HG03571 (cell line): ENCODE results near the gene HLA-DMB.
A peak's percentile ranks its signal among the peaks of the same experiment; 100 is the strongest.
"Not testable (repeated sequence)": the region's sequence is repeated elsewhere in the genome, so short reads cannot be mapped to it uniquely, and the experiment has no call there.

Experiments
- ATAC-seq: cut with Tn5 transposase; IDR thresholded peaks from one replicate; pipeline ENCODE4 v1.9.1; 2021; ENCODE audit not compliant: unreplicated experiment

Gene HLA-DMB

DNA sequence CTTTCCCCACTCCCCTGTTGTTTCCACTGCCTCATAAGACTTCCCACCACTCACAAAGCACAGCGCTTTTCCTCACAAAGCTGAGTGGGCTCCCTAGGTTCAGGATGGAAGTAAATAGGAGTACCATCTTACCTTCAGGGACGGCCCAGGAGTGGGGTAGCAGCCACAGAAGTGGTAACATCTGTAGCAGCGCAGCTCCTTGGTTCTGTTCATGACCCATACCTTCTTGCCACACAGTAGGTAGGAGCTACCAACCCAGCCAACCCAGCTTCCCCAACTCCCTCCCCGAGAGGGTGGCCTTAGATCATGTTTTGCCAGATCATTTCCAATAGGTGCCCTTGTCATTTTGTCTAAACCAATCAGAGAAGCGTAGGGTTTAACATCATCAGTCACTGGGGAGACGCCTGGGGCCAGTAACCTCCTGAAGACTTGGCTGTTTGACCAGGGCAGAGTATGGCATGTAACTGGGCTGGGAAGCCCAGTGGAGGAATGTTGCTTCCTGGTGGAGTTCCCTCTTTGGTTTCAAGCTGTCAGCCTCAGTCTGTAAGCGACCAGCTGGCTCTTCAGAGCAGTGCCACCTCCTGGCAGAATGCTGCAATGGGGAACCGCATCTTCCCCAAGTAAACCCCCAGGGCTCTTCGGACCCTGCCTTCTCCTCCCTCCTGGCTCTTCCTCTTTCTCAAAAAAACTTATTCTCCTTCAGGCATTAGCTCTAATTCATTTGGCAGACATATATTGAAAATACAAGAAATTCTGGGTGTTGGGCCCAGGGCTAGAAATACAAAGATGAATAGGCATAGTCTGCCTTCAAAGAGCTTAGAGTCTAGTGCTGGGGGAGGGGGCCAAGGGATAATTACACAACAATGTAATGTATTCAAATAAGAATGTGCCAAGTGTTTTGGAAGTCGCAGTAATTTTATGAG, 12.2 kb upstream of the HLA-DMB start, which contains the start of gene HLA-DMA:
Gene HLA-DMA (minus strand): TSS at position 281 of the 923 bp plus-strand sequence. CDS start 61 bp downstream, at position 220.
- ATAC-seq, result peak; percentile 81

DNA sequence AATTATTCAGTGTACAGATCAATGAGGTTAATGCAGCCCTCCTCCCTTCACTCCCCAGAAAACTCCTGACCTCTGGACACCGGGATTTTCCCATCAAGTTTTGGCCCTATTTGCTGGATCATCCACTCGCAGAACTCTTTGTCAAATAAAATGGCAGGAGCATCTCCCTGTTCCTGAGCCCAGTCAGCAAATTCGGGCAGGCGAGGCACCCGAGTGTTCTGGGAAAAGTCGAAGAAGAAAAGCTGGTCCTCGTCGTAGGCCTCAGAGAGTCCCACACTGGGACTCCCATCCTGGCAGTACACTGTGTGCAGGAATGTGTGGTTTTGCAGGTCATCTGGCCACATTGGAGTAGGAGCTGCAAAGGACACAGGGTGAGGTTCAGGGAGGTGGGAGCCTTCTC, 9.6 kb upstream of the HLA-DMB start:
- no peak for ATAC-seq

DNA sequence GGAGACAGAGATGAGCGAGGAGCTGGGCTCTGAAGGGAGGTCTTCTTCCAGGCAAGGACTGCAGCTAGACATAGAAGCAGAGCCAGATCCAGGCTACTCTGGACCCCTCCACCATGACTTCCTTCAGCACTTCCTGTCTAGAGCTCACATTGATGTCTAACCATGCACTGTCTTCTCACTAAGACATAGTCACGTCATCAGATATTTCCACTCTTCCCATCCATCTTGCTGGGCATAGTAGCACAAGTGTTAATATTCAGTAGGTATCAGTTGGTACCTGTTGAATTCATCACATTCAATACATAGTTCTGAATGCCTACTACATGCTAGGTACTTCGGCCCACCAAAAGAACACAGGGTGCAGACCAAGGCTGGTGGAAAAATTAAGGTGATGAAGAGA, 9.2 kb upstream of the HLA-DMB start:
- no peak for ATAC-seq

DNA sequence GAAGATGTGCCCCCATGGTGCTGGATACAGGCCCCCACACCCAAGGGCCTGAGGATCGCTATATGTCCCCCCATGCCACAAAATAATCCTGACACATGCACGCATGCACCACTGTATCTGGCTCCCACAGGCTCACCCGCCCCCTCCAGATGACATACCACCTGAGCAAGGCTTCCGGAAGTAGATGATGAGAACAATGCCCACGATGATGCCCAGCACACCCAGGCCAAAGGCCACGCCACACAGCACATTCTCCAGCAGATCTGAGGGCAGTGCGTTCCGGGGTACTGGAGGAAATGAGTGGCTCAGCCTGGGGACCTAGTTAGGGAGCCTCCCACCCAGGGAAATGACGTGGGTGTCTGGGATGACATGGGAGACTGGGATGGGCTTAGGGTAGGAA, 8.3 kb upstream of the HLA-DMB start:
- ATAC-seq, result no peak

DNA sequence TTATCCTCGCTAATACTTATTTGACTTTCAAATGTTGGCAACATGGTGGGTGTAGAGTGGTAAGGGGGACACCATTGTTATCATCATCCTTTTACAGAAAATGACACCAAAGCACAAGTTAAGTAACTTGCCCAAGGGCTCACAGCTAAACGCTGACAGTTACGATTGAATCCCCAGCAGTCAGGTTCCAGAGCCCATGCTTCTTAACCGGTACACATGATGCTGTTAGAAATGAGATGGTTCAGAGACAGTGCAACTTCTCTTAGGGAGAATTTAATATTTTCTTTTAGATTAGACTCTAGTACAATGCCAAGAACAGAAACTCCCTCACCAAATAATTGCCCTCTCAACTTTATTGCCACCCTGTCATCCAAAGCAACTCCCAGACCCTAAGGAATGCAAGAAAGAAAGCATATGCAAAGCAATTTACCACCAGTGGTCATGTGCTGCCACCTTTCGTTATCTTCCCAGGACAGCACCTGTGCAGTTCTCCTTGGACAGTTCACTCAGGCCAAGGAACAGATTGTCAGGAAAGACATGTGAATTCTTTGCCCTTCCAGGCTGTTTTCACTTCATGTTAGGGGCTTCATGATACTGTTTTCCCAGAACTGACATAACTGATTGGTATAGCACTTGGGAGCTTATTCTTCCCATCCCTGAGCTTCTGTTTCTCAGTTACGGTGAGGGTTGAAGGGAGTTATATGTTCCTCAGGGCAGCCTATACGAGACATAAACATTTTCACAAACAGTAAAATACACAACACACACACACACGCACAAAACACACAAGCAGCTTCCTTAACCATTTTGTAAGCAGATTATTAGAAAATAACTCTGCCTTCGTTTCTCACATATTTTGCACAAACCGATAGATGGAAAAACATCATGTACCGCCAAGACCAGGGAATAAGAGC, 7.0 kb upstream of the HLA-DMB start:
- ATAC-seq, result no peak

DNA sequence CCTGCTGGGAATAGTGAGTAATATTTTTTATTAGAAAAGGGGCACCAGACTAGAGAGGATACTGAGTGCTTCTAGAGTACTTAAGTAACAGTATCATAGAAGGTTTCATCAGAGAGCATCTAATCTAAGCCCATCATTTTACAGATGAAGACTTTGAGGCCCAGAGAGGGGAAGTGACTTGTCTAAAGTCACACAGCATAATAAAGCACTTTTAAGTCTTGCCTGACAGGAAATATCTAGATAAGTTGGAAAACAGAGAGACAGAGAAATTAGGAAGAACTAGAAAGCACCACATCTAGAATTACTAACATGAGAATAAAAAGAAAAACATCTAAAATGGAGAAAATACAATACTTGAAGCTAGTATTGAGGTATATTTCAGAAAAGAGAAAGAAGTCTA, 6.1 kb upstream of the HLA-DMB start:
- ATAC-seq, result no peak

DNA sequence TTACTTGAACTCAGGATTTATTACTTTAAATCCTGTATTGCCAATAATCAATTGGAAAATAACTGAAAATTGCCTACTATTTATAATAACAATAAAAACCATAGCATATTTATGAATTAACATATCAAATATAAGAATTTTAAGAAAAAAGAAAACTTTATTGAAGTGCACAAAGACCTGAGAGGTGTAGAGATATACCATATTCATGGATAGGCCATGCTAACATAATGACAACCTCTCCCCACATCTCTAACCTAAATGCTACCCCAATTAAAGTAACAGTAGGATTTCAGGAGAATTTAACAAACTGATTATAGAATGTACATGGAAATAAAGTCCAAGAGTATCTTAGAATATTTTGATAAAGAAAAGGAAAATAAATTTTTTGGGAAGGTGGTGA, 5.1 kb upstream of the HLA-DMB start:
- ATAC-seq, result no peak

DNA sequence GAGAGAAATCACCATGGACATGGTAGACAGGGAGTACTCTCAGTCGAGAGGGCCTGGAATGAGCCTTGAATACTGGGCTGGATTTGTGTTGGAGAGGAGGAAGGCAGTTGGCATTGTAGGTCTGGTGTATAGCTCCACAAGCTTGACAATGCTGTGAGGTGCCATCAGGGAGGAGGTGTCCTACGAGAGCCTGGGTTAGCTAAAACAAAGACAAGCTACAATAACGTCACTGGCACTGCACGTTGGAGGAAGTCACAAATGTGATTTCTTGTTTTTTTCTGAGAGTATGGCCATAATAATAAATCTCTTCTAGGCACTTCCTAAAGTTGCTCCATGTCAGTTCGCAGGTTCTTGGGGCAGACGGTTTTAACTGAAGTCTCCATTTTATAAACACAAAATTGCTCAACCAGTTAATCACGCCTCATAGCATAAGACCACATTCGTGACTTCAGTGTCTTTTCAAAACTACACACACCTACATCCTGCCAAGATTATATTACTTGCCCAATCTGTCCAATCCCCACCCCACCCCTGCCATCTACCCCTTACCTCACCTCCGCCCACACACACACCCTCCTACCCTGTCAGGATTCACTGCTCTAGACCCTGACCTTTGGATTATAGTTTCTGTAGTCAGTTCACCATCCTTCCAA, 4.4 kb upstream of the HLA-DMB start:
- ATAC-seq, result no peak

DNA sequence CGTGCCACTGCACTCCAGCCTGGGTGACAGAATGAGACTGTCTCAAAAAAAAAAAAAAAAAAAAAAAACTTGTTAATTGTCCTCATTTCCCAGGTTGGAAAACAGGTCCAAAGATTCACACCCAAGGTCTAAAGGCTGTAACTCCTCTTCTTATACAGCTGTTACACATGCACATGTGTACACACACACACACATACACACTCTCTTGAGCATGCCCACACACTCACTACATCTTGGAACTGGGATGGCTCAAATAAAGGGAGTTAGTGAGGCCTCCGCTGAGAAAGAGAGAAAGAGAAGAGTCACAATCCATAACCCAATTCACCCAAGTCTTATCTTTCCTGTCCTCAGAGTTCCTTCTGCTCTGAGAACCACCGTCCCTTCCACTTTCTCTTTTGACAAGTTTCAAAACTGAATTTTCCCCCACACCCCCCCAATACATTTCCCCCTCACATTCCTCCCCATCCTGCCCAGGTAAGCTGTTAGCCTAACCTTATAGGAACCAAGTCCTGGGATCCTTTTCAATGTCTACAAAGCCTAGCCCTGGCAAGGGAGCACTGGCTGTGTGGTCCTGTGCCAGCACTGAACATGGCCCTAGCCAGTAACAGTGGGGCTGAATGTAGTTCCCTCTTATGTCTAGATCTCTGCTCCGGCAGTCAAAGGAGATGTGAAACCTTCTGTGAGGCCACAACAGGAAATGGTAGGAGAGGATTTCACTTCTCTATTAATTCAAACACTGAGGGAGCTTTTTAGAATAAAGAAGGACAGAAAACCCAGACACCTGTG, 3.2 kb upstream of the HLA-DMB start:
- peak; percentile 32 for ATAC-seq

DNA sequence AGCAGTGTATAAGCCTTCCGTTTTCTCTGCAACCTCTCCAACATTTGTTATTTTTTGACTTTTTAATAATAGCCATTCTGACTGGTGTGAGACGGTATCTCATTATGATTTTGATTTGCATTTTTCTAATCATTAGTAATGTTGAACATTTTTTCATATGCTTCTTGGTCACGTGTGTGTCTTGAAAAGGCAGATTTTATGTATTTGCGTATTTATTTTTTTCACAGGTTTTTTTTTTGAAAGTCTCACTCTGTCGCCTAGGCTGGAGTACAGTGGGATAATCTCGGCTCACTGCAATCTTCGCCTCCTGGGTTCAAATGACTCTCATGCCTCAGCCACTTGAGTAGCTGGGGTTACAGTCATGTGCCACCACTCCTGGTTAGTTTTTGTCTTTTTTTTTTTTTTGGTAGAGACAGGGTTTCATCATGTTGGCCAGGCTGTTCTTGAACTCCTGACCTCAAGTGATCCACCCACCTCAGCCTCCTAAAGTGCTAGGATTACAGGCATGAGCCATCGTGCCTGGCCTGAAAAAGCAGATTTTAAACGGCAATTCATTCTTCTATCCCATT, 1.8 kb upstream of the HLA-DMB start:
- not testable (repeated sequence) for ATAC-seq

DNA sequence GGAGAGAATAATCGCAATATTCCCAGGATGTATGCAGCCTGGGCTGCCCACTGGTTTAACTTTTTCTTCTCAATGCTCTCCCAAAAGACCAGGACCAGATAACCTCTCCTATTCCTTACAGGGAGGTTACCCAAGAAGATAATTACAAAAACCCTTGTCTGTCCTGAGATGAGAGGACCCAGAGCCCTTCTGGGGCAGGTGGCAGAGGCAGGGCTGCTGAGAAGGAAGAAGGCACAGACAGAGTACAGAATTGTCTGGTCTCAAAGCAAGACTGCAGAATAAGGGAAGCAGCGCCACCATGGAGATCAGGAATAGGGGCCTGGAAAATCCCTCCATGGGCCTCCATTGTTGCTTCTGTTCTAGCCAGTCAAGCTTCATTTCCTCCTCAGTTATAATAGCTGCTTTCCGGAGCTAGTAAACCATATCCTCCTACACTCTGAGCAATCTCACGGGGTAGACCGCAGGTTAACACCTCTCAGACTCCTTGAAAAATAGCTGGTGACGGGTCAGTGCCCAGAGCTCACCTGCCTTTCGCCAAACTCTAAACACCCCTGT, 463 bp upstream of the HLA-DMB start:
- ATAC-seq, result peak; percentile 48

DNA sequence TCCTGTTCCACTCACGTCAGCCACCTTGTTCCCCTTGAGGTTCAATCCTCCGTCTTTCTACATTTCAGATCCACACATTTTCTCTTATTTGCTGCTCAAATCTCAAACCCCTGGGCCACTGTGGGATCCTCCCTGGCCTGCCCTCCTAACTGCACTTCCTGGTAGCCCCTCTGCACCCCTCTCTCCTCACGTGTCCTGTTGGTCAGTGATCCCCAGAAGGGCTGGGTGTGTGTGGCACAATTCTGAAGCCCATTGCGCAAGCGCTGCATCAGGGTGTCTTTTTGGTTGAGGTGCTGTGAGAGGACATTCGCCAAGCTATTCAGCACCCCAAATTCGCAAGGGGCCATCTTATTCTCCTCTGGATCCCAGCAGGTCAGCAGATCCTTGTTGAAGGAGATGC, 2.3 kb downstream of the HLA-DMB start:
- no peak for ATAC-seq

DNA sequence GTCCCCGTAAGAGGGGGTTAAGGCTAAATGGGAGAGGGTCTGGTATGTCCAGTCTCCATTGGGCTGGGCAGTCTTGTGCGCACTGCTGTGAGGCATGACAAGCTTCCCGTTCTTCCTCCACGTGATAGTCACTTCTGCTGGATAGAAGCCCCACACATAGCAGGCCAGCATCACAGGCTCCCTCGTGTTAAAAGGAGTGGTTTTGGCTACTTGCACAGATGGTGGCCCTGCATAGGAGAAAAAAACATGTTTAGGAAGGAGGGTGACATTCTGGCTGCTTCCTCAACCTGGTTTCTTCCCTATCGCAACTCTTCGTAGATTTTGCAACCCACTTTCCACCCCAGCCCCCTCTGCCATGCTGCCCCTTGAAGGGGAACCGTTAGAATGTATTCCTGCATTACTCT, 3.6 kb downstream of the HLA-DMB start:
- ATAC-seq, result no peak

DNA sequence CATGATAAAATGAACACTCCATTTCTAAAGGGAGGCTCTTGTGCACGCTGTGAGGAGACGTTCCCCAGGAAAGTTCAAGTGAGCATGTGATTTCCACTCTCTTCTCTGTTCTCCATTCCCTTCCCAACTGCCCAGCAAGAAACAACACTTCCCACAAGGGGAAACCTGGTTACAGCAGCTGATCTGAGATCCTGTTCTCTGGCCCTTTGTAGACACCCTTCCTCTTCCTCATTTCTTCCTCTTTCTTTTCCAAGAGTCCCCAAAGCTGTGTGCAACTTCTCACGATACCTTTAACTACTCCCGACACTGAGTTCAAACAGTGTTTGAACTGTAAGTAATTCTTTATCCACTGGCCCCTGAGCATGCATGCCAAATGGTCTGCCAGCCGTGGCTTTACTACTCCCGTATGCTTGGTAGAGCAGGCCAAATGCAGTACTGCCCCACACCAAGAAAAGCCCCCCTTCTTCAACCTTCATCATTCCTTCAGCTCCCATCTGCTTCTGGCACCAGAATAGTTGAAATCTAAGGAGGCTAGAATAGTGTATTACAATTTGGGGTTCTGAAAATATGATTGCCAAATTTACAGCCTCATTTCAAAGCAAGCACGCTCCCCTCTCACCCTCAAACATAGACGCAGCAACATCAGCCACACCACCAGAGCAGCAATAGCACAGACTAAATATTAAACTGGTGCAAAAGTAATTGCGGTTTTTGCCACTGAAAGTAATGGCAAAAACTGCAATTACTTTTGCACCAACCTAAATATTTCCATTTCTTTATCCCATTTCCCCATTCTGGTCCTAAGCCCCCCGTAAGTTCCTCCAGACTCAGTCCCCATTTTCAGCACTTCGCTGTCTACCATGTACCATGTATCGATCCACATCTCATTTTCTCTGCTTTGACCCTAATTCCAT, 4.3 kb downstream of the HLA-DMB start:
- ATAC-seq, result no peak

DNA sequence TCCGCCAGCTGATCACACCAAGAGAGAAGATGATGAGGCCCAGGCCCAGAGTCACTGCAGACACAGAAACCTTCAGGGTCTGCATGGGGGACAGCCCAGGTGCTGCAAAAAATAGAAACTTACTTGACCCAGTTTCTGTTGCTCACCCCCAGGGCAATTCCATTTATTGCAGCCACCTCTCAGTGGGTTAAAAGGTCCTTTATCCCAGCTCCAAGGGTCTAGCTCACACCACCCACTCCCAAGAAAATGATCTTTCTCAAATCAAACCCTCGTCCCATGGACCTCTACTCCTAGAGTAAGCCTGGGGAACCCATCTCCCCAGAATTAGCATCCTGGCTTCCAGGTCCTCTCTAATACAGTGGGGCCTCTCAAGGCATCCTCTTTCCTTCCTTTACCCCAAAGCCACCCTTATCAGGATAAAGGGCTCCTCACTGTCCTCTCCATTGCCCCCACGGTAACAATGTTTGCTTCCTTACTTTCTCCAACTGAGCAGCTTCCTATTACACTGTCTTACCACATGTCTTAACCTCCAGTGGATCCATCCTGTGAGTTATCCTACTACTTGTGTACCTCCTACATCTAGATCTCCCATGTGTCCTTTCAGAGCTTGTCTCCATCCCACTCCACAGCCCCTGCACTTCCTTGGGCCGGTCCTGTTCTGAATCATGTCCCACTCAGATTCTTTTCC, 5.1 kb downstream of the HLA-DMB start:
- no peak for ATAC-seq

DNA sequence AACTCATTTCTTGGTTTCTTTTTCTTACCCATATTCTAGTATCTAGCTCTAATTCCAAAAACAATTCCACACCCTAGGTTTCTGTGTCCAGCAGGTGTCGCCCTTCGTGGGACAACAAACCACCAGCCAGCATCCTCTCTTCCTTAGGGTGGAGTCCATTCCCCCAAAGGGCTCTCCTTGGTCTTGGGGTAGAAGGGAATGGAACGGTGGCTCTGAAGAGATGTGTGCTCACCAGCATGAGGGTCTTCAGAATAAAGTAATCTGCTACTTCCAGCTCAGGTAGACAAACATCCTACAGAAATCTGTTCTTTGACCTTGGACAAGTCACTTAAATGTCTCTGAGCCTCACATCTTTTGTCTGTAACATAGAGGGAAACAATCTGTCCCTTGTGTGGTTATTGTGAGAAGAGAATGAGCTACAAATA, 7.2 kb downstream of the HLA-DMB start:
- ATAC-seq, result no peak

DNA sequence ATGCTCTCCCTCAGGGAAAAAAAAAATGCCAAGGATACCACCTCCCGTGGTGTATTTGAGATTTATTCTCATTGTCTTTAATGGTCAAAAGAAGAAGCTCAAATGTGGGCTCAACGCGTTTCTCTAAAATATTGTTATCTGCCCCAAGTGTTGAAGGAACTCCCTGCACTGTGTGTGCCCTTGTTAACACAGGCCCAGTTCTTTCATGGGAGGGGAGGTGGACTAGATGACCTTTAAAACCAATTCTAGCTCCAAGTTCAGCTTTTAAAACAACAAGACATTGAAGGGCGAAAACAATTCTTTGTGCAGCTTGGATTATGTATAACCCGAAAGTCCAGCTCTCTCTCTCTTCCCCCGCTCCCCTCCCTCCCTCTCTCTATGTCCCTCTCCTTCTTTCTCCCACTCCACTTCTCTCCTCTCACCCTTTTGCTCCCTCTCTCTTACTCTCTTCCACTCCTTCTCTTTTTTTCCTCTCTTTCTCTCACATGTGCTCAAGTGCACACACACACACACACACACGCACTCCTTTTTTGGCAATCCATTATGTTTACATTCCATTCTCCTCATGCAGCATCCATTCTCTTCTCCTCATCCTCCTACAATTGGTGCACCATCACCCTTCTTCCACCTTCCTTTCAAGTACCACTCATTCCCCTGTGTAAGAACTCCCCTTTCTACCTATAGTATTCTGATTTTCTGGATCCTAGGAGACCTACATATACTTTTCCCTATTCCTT, 8.5 kb downstream of the HLA-DMB start:
- ATAC-seq, result no peak
